Activated CD8-positive, alpha-beta memory T cell treated with anti-CD3 and anti-CD28 coated beads, Interleukin-2, amount 10 ng/mL, durations not matched to agents 7 days and 5 days (primary cell): ENCODE measurements around the gene CALR. TPM values are rescaled to one million over a fixed set of nuclear protein-coding genes. Genes with fewer than 3 reads are reported as not detected.

Experiments
- ATAC-seq: fragments of 150-1000 bp; cut with Tn5 transposase; one replicate; pipeline ENCODE4 v1.10.0; 2021; ENCODE audit warnings: moderate library complexity
- CTCF ChIA-PET: fragments of 350-600 bp; sonication (Branson Sonifier 250); formaldehyde crosslinking; loops from one replicate; lab custom pipeline; 2021; ENCODE audit warnings: antibody characterized with exemption; lab: Charles Lee
- DNase-seq: peaks from one replicate; pipeline ENCODE4 v3.0.0-alpha.2; 2020
- H3K27ac Mint-ChIP-seq: one replicate; pipeline ENCODE4 v1.8.0; 2021; ENCODE audit warnings: mild to moderate bottlenecking, mixed read lengths
- H3K27me3 Mint-ChIP-seq: one replicate; pipeline ENCODE4 v1.8.0; 2021; ENCODE audit warnings: mixed read lengths
- H3K36me3 Mint-ChIP-seq: one replicate; pipeline ENCODE4 v1.8.0; 2021; ENCODE audit warnings: mild to moderate bottlenecking, mixed read lengths
- H3K4me1 Mint-ChIP-seq: one replicate; pipeline ENCODE4 v1.8.0; 2021; ENCODE audit warnings: mixed read lengths
- H3K4me3 Mint-ChIP-seq: one replicate; pipeline ENCODE4 v1.8.0; 2021; ENCODE audit warnings: mild to moderate bottlenecking, moderate library complexity, mixed read lengths
- H3K9me3 Mint-ChIP-seq: one replicate; pipeline ENCODE4 v1.8.0; 2022; ENCODE audit warnings: low read depth, mixed read lengths
- total RNA-seq, 2 experiments: library from RNA; stranded (reverse); gene quantifications; one replicate each; pipeline ENCODE4 v1.2.3, GENCODE V29; 2021

CALR gene
- total RNA-seq, 2 experiments from 2014 or later: 745 to 898 TPM

DNA sequence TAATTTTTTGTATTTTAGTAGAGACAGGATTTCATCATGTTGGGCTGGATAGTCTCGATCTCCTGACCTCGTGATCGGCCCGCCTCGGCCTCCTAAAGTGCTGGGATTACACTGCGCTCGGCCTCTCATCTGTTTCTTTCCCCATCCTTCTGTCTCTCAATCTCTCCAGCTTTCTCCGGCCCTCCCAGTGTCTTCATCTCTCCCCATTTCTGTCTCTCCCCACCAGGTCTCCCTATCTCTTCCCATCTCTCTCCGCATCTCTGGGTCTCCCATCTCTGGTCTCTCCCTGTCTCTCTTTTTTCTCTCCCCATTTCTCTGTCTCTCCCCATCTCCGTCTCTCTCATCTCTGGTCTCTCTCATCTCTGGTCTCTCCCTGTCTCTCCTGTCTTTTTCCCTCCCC, 44.7 kb downstream of the CALR start:
- CTCF ChIA-PET: interaction anchor here (1.4 to 13.9 kb wide), 3 partner anchors 78 to 122 kb away, joined by 5 to 204 read pairs (median 178); no protein-coding TSS in a partner anchor
- Mint-ChIP-seq H3K27ac (no peak overlapping the region), H3K4me1 (peaks cover 2% of the 10 kb centered on the region), H3K4me3 (no peak overlapping the region), H3K36me3 (no peaks in the 10 kb centered on the region), H3K27me3 (peaks cover 8% of the 10 kb centered on the region), H3K9me3 (no peaks in the 10 kb centered on the region)
- ATAC-seq (no peak), DNase-seq (no peak)

DNA sequence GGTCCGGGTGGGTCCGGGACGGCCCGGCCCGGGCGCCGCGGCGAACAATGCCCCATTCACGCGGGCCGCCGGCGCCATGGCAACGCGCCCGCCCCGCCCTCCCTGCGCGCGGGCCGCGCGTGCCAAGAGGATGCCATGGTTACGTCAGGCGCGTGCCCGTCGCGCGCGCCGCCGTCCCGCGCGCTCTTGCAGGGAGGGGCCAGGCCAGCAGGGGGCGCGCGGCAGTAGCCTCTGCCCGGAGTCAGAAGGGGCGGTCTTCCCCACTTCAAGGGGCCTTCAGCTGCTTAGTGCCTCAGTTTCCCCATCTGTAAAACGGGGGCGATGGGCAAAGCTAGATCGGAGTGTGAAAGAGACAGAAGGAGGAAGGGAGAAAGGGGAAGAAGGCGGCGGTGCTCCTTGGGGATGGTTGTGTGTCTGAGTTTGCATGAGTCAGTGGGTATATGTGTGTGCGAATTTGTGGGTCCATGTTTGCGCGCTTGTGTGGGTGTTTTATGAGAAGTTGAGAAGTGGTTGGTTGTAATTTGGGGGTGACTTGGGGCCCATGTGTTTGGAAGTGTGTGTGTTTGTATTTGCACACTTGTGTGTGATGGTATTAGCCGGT, 45.2 kb downstream of the CALR start:
- Mint-ChIP-seq H3K36me3 (no peaks in the 10 kb centered on the region), H3K4me1 (peaks cover 2% of the 10 kb centered on the region), H3K27me3 (peaks cover 7% of the 10 kb centered on the region), H3K4me3 (no peak overlapping the region), H3K27ac (no peak overlapping the region), H3K9me3 (no peaks in the 10 kb centered on the region)
- CTCF ChIA-PET: interaction anchor here (0.7 to 13.9 kb wide), 4 partner anchors 50 to 121 kb away, joined by 5 to 204 read pairs (median 92); no protein-coding TSS in a partner anchor
- ATAC-seq (peak; percentile 77), DNase-seq (peak; percentile 77)

DNA sequence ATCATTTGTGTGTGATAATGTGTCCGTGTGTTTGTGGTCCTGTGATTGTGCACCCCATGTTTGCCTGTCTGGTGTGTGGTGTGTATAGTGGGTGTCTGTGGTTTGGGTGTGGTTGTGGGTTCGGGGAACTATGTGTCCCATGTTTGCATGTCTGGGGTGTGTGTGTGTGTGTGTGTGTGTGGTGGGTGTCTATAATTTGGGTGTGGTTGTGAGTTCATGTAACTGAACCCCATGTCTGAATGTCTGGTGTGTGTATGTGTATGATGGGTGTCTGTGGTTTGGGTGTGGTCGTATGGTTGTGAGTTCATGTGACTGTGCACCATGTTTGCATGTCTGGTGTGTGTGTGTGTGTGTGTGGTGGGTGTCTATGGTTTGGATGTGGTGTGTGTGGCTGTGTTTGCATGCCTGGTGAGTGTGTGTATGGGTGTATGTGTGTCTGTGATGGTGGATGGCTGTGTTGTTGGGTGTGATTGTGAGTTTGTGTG, 45.8 kb downstream of the CALR start:
- Mint-ChIP-seq H3K27me3 (peaks cover 7% of the 10 kb centered on the region), H3K4me3 (no peak overlapping the region), H3K9me3 (no peaks in the 10 kb centered on the region), H3K27ac (no peak overlapping the region), H3K36me3 (no peaks in the 10 kb centered on the region), H3K4me1 (peaks cover 2% of the 10 kb centered on the region)
- ATAC-seq (no peak), DNase-seq (no peak)
- CTCF ChIA-PET: interaction anchor here (0.7 to 13.9 kb wide), 4 partner anchors 49 to 121 kb away, joined by 5 to 204 read pairs (median 92); no protein-coding TSS in a partner anchor

DNA sequence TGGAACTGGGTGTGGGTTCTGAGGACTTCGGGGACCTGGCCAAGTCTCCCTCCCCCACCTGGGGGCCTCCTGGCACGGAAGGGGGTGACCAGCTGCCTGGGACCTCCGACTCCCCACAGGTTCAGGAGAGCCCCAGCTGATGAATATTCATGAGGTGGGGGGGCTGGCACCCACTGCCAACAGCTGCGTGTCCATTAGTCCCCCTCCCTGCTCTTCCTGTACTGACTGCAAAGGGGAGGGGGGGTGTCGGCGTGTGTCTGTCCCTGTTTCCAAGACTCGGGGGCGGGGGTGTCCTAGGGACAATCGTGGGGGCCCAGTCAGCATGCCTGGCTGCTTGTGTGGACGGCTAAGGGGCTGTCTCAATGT, 46.3 kb downstream of the CALR start:
- Mint-ChIP-seq H3K9me3 (no peaks in the 10 kb centered on the region), H3K36me3 (no peaks in the 10 kb centered on the region), H3K4me3 (no peak overlapping the region), H3K4me1 (peaks cover 2% of the 10 kb centered on the region), H3K27me3 (peaks cover 7% of the 10 kb centered on the region), H3K27ac (no peak overlapping the region)
- CTCF ChIA-PET: interaction anchor here (1.2 to 13.9 kb wide), 4 partner anchors 33 to 109 kb away, joined by 3 to 204 read pairs (median 91); no protein-coding TSS in a partner anchor
- ATAC-seq (no peak), DNase-seq (no peak)

DNA sequence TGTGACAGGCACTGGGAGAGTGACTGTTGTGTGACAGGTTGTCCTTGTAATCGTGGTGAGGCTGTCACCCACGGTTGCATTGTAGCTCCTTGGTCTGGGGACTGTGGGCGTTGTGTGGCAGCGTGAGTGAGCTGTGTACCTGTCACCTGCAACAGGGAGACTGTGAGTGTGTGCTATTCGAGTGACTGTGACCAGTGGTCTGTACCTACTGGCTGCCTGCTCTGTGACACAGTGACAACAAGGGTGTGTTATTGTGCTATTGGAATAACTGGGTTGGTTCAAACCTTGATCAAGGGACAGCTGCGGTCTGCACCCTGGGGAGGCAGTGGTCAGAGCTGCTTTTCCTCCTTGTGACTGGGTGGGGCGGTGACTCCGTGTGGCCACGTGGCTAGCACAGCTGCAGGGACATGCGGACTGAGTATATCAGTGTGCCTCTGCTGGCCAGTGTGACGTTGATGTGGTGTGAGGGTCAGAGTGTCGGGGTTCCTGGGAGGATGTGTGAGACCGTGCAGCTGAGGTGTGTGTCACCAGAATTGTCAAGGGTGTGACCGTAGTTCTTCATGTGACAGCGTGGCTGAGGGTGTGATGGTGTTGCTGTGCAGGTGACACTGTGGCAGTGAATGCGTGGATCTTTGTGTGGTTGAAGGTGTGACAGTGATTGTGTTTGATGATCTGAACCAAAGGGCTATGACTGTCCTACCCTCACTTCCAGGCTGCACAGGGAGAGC, 46.8 kb downstream of the CALR start:
- no peak for DNase-seq
- no peak overlapping the region for H3K4me3 Mint-ChIP-seq
- H3K4me1 Mint-ChIP-seq: peaks cover 2% of the 10 kb centered on the region
- H3K36me3 Mint-ChIP-seq: no peaks in the 10 kb centered on the region
- H3K27ac Mint-ChIP-seq: no peak overlapping the region
- CTCF ChIA-PET: interaction anchor here (0.6 to 13.9 kb wide), 6 partner anchors 20 to 108 kb away, joined by 3 to 204 read pairs (median 4); no protein-coding TSS in a partner anchor
- H3K27me3 Mint-ChIP-seq: peaks cover 7% of the 10 kb centered on the region
- no peak for ATAC-seq
- no peaks in the 10 kb centered on the region for H3K9me3 Mint-ChIP-seq

DNA sequence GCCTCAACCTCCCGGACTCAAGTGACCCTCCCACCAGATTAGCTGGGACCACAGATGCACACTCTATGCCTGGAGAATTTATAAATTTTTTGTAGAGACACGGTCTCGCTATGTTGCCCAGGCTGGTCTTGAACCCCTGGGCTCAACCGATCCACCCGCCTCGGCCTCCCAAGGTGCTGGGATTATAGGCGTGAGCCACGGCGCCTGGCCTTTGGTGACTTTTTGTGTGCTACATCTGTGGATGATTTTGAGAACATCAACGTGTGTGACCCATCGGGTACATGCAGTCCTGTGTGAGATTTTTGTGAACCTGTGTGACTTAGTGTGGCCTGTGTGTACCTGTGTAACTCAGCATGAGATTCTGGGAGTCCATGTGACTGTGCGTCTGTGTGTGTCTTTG, 48.3 kb downstream of the CALR start:
- no peak overlapping the region for H3K4me3 Mint-ChIP-seq
- H3K9me3 Mint-ChIP-seq: no peaks in the 10 kb centered on the region
- peaks cover 2% of the 10 kb centered on the region for H3K4me1 Mint-ChIP-seq
- no peak for ATAC-seq
- no peak for DNase-seq
- H3K36me3 Mint-ChIP-seq: no peaks in the 10 kb centered on the region
- CTCF ChIA-PET: interaction anchor here (0.6 kb wide), 1 partner anchor 224 kb away, joined by 3 read pairs; no protein-coding TSS in a partner anchor
- peaks cover 7% of the 10 kb centered on the region for H3K27me3 Mint-ChIP-seq
- H3K27ac Mint-ChIP-seq: no peak overlapping the region

DNA sequence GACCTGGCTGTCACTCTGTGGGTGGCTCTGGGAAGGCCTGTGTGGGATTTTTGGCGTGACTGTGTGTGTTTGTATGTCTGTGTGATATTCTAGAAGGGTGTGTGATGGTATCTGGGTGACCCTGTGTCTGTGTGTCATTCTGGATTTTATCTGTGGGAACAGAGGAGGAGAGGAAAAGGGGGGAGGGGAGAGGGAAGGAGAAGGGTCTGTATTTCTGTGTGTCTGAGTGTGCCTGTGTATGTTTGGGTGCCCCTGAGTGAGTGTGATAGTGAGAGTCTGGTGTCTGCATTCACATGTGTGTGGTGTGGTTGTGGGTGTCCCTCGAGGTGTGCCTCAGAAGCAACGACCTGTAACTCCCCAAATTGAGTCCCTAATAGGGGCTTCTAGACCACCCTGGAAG, 48.8 kb downstream of the CALR start:
- Mint-ChIP-seq H3K27ac (no peak overlapping the region), H3K4me3 (no peak overlapping the region)

DNA sequence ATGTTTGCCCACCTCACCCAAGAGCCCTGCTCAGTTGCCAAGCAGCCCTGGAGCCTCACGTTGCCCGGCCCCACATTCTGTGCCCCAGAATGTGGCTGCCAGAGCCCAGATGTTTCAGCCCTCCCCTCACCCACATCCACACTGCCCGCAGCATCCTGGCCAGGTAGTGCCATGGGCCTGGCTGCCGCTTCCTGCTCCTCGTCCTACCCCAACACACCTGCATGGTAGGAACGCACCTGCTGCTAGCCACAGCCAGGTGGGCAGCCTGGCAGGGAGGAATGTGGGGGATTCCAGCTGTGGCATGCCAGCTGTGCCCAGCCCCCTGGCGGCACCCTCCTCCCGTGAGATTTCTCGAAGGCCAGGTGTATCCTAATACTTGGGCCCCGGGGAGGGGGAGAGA, 49.4 kb downstream of the CALR start:
- CTCF ChIA-PET: no interaction called here
- no peak for DNase-seq
- H3K4me3 Mint-ChIP-seq: no peak overlapping the region
- no peak overlapping the region for H3K27ac Mint-ChIP-seq
- H3K4me1 Mint-ChIP-seq: peaks cover 2% of the 10 kb centered on the region
- ATAC-seq: no peak
- no peaks in the 10 kb centered on the region for H3K36me3 Mint-ChIP-seq
- H3K9me3 Mint-ChIP-seq: no peaks in the 10 kb centered on the region
- H3K27me3 Mint-ChIP-seq: peaks cover 7% of the 10 kb centered on the region

More for the DNA sequence above, 48.8 kb downstream of the CALR start:
- Mint-ChIP-seq H3K9me3 (no peaks in the 10 kb centered on the region), H3K27me3 (peaks cover 7% of the 10 kb centered on the region), H3K36me3 (no peaks in the 10 kb centered on the region), H3K4me1 (peaks cover 2% of the 10 kb centered on the region)
- DNase-seq (no peak), ATAC-seq (no peak)
- CTCF ChIA-PET: no interaction called here

DNA sequence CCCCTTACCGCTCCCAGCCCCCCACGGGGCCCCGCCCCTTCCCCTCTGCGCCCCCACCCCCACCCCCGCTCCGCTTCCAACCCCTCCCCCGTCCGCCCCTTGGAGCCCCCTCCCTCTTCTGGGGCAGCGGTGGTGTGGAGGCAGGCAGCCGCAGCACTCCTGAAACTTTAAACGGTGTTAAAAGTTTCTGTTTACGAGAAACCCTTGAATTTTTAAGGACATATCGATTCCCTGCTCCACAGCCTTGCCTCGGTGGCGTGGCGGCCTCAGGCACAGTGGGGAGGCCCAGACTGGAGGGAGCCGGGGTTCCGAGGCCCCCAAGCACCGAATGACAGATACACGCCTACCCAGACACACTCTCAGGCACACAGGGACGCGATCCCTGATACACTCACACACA, 52.0 kb downstream of the CALR start:
- H3K9me3 Mint-ChIP-seq: no peaks in the 10 kb centered on the region
- H3K4me3 Mint-ChIP-seq: no peak overlapping the region
- CTCF ChIA-PET: no interaction called here
- peaks cover 18% of the 10 kb centered on the region for H3K27me3 Mint-ChIP-seq
- ATAC-seq (no peak), DNase-seq (no peak)
- H3K36me3 Mint-ChIP-seq: peaks cover 2% of the 10 kb centered on the region
- peaks cover 6% of the 10 kb centered on the region for H3K4me1 Mint-ChIP-seq
- H3K27ac Mint-ChIP-seq: no peak overlapping the region

DNA sequence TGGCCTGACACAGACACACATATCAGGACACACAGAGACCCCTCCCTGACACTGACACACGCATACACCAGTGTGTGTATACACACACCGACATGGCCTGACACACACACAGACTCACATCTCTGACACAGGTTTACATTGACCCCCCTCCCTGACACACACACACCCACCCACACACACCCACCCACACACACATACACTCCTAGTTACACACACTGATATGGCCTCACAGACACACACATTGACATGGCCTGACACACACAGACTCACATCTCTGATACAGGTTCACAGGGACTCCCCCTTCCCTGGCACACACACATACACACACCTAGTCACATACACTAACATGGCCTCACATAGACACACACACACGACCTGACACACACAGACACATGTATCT, 52.4 kb downstream of the CALR start:
- H3K4me3 Mint-ChIP-seq: no peak overlapping the region
- H3K27me3 Mint-ChIP-seq: peaks cover 18% of the 10 kb centered on the region
- no peak overlapping the region for H3K27ac Mint-ChIP-seq
- CTCF ChIA-PET: no interaction called here
- no peak for ATAC-seq
- DNase-seq: no peak
- H3K36me3 Mint-ChIP-seq: peaks cover 2% of the 10 kb centered on the region
- peaks cover 6% of the 10 kb centered on the region for H3K4me1 Mint-ChIP-seq
- H3K9me3 Mint-ChIP-seq: no peaks in the 10 kb centered on the region

DNA sequence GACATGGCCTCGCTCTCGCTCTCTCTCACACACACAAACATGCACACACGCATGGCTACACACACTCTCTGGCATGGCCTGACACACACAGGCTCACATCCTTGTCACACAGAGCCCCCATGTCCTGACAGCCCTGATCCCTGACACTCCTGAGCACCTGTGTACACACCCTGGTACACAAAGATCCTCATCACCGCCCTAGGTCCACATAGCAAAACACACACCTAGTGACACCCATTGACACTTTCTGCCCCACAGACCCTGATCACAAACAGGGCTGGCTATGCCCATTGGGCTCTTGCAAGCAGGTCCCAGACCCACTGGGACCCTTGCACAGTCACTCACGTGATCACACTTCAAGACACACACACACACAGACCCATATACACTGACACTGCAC, 52.9 kb downstream of the CALR start:
- Mint-ChIP-seq H3K9me3 (no peaks in the 10 kb centered on the region), H3K27ac (no peak overlapping the region), H3K4me1 (peaks cover 6% of the 10 kb centered on the region), H3K27me3 (peaks cover 21% of the 10 kb centered on the region), H3K4me3 (no peak overlapping the region), H3K36me3 (peaks cover 2% of the 10 kb centered on the region)
- DNase-seq (no peak), ATAC-seq (no peak)
- CTCF ChIA-PET: interaction anchor here (0.7 to 1.0 kb wide), 2 partner anchors 14 to 43 kb away, joined by 3 to 4 read pairs; no protein-coding TSS in a partner anchor

DNA sequence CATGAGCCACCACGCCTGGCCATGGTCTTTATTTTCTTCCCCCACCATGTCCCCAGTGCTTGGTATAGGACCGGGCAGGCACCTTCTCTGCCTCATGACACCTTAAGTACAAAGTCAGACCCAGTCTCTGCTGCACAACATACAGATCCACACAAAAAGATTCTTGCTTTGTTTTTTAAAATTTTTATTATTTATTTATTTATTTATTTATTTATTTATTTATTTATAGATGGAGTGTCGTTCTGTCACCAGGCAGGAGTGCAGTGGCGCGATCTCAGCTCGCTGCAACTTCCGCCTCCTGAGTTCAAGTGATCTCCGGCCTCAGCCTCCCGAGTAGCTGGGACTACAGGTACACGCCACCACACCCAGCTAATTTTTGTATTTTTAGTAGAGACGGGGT, 54.3 kb downstream of the CALR start:
- CTCF ChIA-PET: interaction anchor here (0.7 kb wide), 1 partner anchor 27 kb away, joined by 3 read pairs; no protein-coding TSS in a partner anchor
- DNase-seq: no peak
- Mint-ChIP-seq H3K9me3 (no peaks in the 10 kb centered on the region), H3K27ac (no peak overlapping the region), H3K36me3 (peaks cover 2% of the 10 kb centered on the region), H3K4me3 (no peak overlapping the region), H3K27me3 (peaks cover 32% of the 10 kb centered on the region), H3K4me1 (peaks cover 6% of the 10 kb centered on the region)
- ATAC-seq: no peak

DNA sequence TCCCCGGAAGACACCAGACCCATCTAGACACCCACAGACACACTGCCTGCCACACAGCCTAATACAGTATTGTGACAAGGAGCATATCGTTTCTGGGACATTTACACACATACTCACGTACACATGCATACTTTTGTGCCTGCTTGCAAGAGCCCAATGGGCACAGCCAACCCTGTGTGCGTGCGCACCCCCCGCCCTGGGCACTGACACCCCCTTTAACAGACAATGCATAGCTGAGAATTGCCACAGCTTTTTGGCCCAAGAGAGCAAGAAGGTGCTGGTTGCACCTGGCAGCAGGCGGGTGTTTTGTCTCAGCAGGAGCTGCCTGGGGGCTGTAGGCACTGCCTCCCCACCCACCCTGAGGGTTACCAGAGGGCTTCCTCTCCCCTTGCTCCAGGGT, 55.2 kb downstream of the CALR start:
- H3K4me1 Mint-ChIP-seq: peaks cover 6% of the 10 kb centered on the region
- peaks cover 2% of the 10 kb centered on the region for H3K36me3 Mint-ChIP-seq
- peaks cover 36% of the 10 kb centered on the region for H3K27me3 Mint-ChIP-seq
- no peak overlapping the region for H3K4me3 Mint-ChIP-seq
- no peak overlapping the region for H3K27ac Mint-ChIP-seq
- no peaks in the 10 kb centered on the region for H3K9me3 Mint-ChIP-seq
- CTCF ChIA-PET: interaction anchor here (1.0 to 1.4 kb wide), 2 partner anchors 40 to 68 kb away, joined by 4 to 5 read pairs; no protein-coding TSS in a partner anchor
- DNase-seq (no peak), ATAC-seq (no peak)
